Measurements from ENCODE around the gene IL25. TPM values are rescaled to one million over a fixed set of nuclear protein-coding genes. Genes with fewer than 3 reads are reported as not detected.
A peak's percentile ranks its signal among the peaks of the same experiment; 100 is the strongest.

Gene IL25
- total RNA-seq, 4 donors from 2014 or later = not detected

DNA sequence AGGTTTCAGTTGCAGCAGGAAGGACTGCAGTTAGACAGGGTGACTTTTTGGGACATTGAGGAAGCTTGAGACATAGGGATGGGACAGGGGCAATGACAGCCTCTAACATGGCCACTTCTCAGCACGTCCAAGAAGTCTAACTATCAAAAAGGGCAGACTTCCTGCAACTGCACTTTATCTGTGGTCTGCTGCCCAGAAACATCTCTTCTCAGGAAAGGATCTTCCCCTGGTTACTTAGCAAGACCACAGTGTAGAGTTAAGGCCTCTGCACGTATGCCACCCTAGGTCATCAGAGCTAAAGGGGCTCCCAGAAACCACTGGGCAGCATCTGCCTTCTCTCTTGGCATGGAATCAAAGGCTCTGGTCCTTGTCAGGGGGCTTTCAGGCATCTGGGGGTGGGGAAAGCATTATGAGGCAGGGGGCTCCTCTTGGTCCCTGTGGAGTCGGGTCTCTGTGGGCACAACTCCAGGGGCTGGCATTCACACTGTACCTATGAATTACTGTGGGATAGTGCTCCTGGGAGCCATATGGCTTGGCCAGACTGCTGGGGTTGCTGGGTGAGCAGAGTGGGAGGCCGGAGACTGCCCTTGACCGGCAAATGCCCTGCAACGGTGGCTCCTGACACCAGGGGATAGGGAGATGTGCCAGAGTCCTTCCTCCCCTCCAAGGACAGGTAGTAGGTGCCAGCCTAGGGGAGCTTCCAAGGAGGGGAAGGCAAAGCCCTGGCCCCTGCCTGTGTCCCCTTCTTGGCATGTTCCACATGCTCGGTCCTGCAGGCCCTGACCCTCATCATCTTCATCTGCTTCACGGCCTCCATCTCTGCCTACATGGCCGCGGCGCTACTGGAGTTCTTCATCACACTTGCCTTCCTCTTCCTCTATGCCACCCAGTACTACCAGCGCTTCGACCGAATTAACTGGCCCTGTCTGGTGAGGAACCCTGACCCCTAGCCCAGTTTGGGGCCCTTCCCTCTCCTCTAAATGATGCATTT, 5.3 kb downstream of the IL25 start:
- 90% methylated on average over 13 of the region's 14 CpGs for WGBS
- DNase-seq (ENCODE audit: extremely low spot score) = no peak
- Histone ChIP-seq H3K36me3 (peaks cover 0 to 25% (median 0%) of the 10 kb centered on the region in 4 donors), H3K27me3 (peaks cover 0 to 16% (median 0%) of the 10 kb centered on the region in 4 donors), H3K4me1 (peaks cover 0 to 23% (median 15%) of the 10 kb centered on the region in 4 donors), H3K4me3 (peak overlapping the region in 3 of 4 donors; percentile 22 to 34 (median 29)), H3K27ac (replicated peaks in 1 of 4) (peak overlapping the region in 2 of 4 donors; percentile 28 to 41), H3K9me3 (no peaks in the 10 kb centered on the region)
- TF ChIP-seq POLR2AphosphoS5 (IDR thresholded peaks at IDR 0.05) = no peak
- TF ChIP-seq EP300 (IDR thresholded peaks at IDR 0.05) = no peak
- TF ChIP-seq POLR2A (IDR thresholded peaks at IDR 0.05; ENCODE audit: low read depth) = no peak
- TF ChIP-seq, protein P1, sequence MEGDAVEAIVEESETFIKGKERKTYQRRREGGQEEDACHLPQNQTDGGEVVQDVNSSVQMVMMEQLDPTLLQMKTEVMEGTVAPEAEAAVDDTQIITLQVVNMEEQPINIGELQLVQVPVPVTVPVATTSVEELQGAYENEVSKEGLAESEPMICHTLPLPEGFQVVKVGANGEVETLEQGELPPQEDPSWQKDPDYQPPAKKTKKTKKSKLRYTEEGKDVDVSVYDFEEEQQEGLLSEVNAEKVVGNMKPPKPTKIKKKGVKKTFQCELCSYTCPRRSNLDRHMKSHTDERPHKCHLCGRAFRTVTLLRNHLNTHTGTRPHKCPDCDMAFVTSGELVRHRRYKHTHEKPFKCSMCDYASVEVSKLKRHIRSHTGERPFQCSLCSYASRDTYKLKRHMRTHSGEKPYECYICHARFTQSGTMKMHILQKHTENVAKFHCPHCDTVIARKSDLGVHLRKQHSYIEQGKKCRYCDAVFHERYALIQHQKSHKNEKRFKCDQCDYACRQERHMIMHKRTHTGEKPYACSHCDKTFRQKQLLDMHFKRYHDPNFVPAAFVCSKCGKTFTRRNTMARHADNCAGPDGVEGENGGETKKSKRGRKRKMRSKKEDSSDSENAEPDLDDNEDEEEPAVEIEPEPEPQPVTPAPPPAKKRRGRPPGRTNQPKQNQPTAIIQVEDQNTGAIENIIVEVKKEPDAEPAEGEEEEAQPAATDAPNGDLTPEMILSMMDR (IDR thresholded peaks at IDR 0.05) = no peak
- intact Hi-C loops (cut with DNase I) = no loop called here

DNA sequence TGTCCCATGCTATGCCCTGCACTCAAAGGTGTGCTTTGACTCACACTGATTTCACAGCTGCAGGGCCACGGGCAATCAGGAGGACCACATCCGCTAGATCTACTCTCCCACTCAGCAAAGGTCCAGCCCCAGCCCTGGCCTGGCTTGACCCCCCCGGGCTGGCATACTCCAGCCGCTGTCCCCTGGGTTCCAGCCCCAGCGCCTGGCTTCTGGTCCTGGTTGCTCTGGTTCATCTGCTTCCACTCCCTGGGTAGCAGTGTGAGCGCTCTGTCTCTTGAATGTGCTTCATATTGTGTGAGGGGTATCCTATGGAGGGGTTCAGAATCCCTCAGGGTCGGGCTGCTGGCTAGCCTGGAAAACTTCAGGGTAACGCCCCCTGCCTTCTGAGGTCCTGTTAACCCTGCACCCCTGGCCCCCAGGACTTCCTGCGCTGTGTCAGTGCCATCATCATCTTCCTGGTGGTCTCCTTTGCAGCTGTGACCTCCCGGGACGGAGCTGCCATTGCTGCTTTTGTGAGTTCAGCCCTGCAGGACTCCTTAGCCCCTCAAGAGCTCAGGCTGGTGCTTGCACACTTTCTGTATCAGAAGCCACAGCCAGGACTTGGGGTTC, 6.1 kb downstream of the IL25 start:
- H3K4me3 ChIP-seq = no peak overlapping the region
- H3K36me3 ChIP-seq = peaks cover 0 to 33% (median 0%) of the 10 kb centered on the region in 4 donors
- TF ChIP-seq POLR2AphosphoS5 (IDR thresholded peaks at IDR 0.05) (no peak), EP300 (IDR thresholded peaks at IDR 0.05) (no peak), POLR2A (IDR thresholded peaks at IDR 0.05; ENCODE audit: low read depth) (no peak)
- TF ChIP-seq, protein P1 (IDR thresholded peaks at IDR 0.05) = no peak
- DNase-seq (ENCODE audit: extremely low spot score) = no peak
- no peak overlapping the region for H3K27ac ChIP-seq (replicated peaks in 1 of 4)
- H3K4me1 ChIP-seq = peaks cover 0 to 23% (median 15%) of the 10 kb centered on the region in 4 donors
- no peaks in the 10 kb centered on the region for H3K9me3 ChIP-seq
- intact Hi-C loops (cut with DNase I) = no loop called here
- peaks cover 0 to 16% (median 0%) of the 10 kb centered on the region in 4 donors for H3K27me3 ChIP-seq
- 73% methylated on average over 8 of the region's 11 CpGs for WGBS

DNA sequence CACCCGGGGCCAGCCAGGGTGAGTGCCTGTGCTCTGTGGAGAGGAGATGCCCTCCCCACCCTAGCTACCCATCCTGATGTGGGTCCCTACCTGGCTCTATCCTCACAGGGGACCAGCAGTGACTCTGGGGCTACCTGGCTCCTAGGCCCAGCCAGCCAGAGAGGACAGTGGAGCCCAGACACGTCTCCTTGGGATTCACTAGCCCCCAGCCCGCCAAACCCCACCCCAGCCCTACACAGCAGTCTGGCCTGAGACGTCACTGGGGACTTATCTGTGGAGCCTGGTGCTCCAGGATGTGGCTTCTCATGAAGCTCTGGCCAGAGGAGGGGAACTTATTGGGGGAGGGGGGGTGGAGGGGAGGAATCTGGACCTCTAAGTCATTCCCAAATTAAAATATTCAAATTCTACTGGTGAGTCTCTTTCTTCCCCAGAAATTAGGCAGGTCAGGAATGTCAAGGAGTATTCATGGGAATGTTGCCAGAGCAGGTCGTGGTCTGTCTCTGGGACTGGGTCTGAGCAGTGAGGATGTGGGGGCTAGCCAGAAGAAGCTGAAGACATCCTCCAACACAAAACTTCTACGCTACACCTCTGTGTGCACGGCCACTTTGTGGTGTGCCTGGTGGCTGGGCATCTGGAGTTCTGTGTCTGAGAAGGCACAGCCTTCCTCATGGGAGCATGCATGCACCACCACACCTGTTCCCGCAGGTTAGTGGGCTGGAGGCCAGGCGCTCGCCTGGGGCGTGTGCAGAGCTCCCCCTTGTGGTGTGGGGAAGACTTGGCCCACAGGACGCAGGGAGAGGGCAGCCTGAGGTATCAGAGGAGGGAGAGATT, 7.0 kb downstream of the IL25 start:
- Histone ChIP-seq H3K9me3 (no peaks in the 10 kb centered on the region), H3K27me3 (peaks cover 0 to 16% (median 0%) of the 10 kb centered on the region in 4 donors), H3K36me3 (peaks cover 0 to 42% (median 0%) of the 10 kb centered on the region in 4 donors), H3K4me3 (no peak overlapping the region), H3K4me1 (peaks cover 0 to 23% (median 15%) of the 10 kb centered on the region in 4 donors), H3K27ac (replicated peaks in 1 of 4) (no peak overlapping the region)
- intact Hi-C loops (cut with DNase I) = loop anchor here (1.0 to 2.0 kb wide), 2 partner anchors 52 to 115 kb away; no protein-coding TSS in a partner anchor
- TF ChIP-seq POLR2A (IDR thresholded peaks at IDR 0.05; ENCODE audit: low read depth) (no peak), POLR2AphosphoS5 (IDR thresholded peaks at IDR 0.05) (peak; percentile 38 to 53), EP300 (IDR thresholded peaks at IDR 0.05) (no peak)
- TF ChIP-seq, protein P1 (IDR thresholded peaks at IDR 0.05) = peak; percentile 87 to 97 (median 92)
- no peak for DNase-seq (ENCODE audit: extremely low spot score)
- 34% methylated on average over 9 of the region's 12 CpGs for WGBS

DNA sequence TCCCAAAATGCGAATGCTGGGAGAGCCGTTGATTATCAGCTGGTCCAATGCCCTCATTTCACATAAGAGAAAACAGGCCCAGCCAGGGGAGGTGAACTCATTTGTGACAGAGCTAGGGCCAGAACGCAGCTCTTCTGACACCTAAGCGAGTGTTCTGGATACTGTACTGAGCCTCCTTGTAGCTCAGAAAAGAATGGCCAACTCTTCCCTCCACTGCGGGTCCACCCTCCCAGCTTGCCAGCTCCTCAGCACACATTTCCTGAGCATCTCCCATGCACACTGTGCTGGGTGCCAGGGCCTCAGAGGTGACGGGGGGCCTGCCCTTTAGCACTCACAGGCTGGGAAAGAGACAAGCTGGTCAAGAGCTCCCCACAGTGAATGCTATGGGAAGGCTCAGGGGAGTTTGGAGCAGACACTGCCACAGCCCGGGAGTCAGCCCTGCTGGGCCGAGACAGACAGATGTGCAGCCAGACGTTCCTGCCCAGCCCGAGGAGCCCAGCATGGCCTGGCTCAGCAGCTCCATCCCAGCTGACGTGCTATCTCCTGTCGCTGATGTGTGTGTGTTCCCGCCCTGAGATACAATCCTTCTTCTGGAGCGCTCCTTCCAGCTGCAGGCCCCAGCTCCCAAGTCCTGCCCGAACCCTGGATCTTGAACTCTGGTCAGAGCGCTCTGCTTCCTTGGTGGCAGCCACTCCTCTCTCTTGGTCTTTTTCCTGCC, 7.7 kb downstream of the IL25 start:
- H3K27me3 ChIP-seq = peaks cover 0 to 16% (median 0%) of the 10 kb centered on the region in 4 donors
- 72% methylated on average over 9 of the region's 16 CpGs for WGBS
- H3K36me3 ChIP-seq = peaks cover 0 to 50% (median 0%) of the 10 kb centered on the region in 4 donors
- TF ChIP-seq, protein P1 (IDR thresholded peaks at IDR 0.05) = peak in 1 of 3 experiments; percentile 10
- TF ChIP-seq POLR2A (IDR thresholded peaks at IDR 0.05; ENCODE audit: low read depth) = no peak
- DNase-seq (ENCODE audit: extremely low spot score) = no peak
- no peak overlapping the region for H3K27ac ChIP-seq (replicated peaks in 1 of 4)
- H3K9me3 ChIP-seq = no peaks in the 10 kb centered on the region
- peaks cover 0 to 23% (median 15%) of the 10 kb centered on the region in 4 donors for H3K4me1 ChIP-seq
- intact Hi-C loops (cut with DNase I) = loop anchor here (1.0 to 2.0 kb wide), 2 partner anchors 53 to 116 kb away; no protein-coding TSS in a partner anchor
- H3K4me3 ChIP-seq = no peak overlapping the region

Data from esophagus muscularis mucosa (tissue), 4 donors.